Panc1 (cell line): ENCODE results near the gene DNMT3L. TPM values are rescaled to one million over a fixed set of nuclear protein-coding genes. Genes with fewer than 3 reads are reported as not detected.

Experiments used
- ATAC-seq: fragments of 200-7000 bp; cut with Tn5 transposase; 2 replicates; pipeline ENCODE4 v1.9.1; 2020; ENCODE audit warnings: mild to moderate bottlenecking, moderate library complexity
- BruUV-seq: library from RNA; stranded (reverse); fragments of 400-500 nt; replicated peaks from 2 replicates; lab custom pipeline; 2021; lab: Mats Ljungman, UMichigan
- CTCF ChIA-PET: fragments of 300-600 bp; sonication (Branson Sonifier 250); formaldehyde crosslinking; loops from one replicate; lab custom pipeline; 2022; ENCODE audit warnings: antibody characterized with exemption; lab: Charles Lee
- POLR2A ChIA-PET: fragments of 300-600 bp; sonication (Branson Sonifier 250); formaldehyde crosslinking; loops from one replicate; lab custom pipeline; 2022; ENCODE audit warnings: antibody characterized with exemption; lab: Charles Lee
- DNase-seq: peaks from one replicate; pipeline ENCODE4 v3.0.0-alpha.2; 2010; ENCODE audit warnings: low read depth, low spot score
- H3K27ac ChIP-seq: 2 replicates; pipeline ENCODE4 v1.5.1; 2011; ENCODE audit warnings: mild to moderate bottlenecking, low read length, inconsistent platforms
- H3K27me3 ChIP-seq: fragments of 200-500 bp; sonication (Bioruptor generic); 2 replicates; pipeline ENCODE4 v1.6.0; 2014; ENCODE audit warnings: low read length, inconsistent platforms; ENCODE audit not compliant: control insufficient read depth, insufficient read depth
- H3K36me3 ChIP-seq: fragments of 200-500 bp; sonication (Bioruptor generic); 2 replicates; pipeline ENCODE4 v1.5.1; 2014; ENCODE audit warnings: inconsistent platforms, mild to moderate bottlenecking, low read length, moderate library complexity; ENCODE audit not compliant: control insufficient read depth, insufficient read depth
- H3K4me1 ChIP-seq: 2 replicates; pipeline ENCODE4 v1.5.1; 2011; ENCODE audit warnings: inconsistent platforms, mild to moderate bottlenecking, low read length, moderate library complexity; ENCODE audit not compliant: control insufficient read depth, insufficient read depth
- H3K4me3 ChIP-seq, 2 experiments: 2 replicates each; pipeline ENCODE4 v1.5.1; 2011 to 2012; ENCODE audit warnings: low read depth in 2 of 2, low read length in 2 of 2, mild to moderate bottlenecking in 2 of 2, inconsistent platforms in 1 of 2, moderate library complexity in 1 of 2
- H3K9me3 ChIP-seq: fragments of 200-500 bp; sonication (Bioruptor generic); 2 replicates; pipeline ENCODE4 v1.5.1; 2014; ENCODE audit warnings: low read depth, mild to moderate bottlenecking, inconsistent platforms, low read length, moderate library complexity; ENCODE audit not compliant: control insufficient read depth, insufficient read depth
- POLR2AphosphoS5 ChIP-seq: IDR thresholded peaks from 2 replicates; pipeline ENCODE4 v1.6.1; 2012; ENCODE audit warnings: mild to moderate bottlenecking, low read depth, low read length, moderate library complexity
- SIN3A ChIP-seq: IDR thresholded peaks from 2 replicates; pipeline ENCODE4 v1.6.1; 2012; ENCODE audit warnings: low read depth, mild to moderate bottlenecking, low read length, moderate library complexity, borderline replicate concordance; ENCODE audit not compliant: insufficient read depth
- TCF7L2 ChIP-seq: IDR thresholded peaks from 2 replicates; pipeline ENCODE4 v1.6.1; 2011; ENCODE audit warnings: mild to moderate bottlenecking, low read depth, low read length, inconsistent platforms
- in situ Hi-C: cut with HindIII; loops from 2 replicates; pipeline ENCODE4 v1.10.0; 2016; ENCODE audit warnings: low sequenced_read_pairs, low pct_unique_long_range_greater_than_20kb
- intact Hi-C: fragments of 100-400 bp; cut with micrococcal nuclease; formaldehyde crosslinking; loops from one replicate; pipeline ENCODE4 v1.10.0; 2022; ENCODE audit not compliant: unreplicated experiment
- total RNA-seq: library from RNA; stranded (reverse); gene quantifications from one replicate; pipeline ENCODE4 v1.2.1, GENCODE V29; 2021; ENCODE audit not compliant: unreplicated experiment
- TF ChIP-seq, protein P1 (sequence below): fragments of 450-650 bp; IDR thresholded peaks from 2 replicates; pipeline ENCODE4 v1.5.1; 2017; ENCODE audit warnings: mild to moderate bottlenecking
- TF ChIP-seq, protein P2 (sequence below), 2 experiments: IDR thresholded peaks; 2 replicates each; pipeline ENCODE4 v1.6.1; 2011 to 2012; ENCODE audit warnings: low read depth in 2 of 2, control low read depth in 1 of 2, low read length in 1 of 2, mild to moderate bottlenecking in 1 of 2, moderate library complexity in 1 of 2; ENCODE audit not compliant: insufficient read depth in 1 of 2

Gene DNMT3L
- total RNA-seq, 1 experiment from 2014 or later: not detected

DNA sequence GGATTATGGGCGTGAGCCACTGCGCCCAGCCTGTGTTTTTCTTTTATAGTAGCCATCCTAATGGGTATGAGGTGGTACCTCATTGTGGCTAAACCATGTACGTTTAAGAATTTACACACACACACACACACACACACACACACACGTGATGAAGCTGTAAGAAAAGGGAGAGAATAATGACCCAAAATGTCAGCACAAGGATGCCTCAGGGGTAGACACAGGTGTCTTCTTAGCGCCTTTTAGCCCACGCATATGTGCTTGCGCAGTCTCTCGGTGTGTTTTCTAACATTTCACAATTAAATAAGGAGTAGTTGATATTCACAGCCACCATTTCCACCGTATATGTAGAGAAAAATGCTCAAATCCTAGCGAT, 37.4 kb upstream of the DNMT3L start:
- TF ChIP-seq TCF7L2 (no peak), POLR2AphosphoS5 (no peak), SIN3A (no peak)
- TF ChIP-seq, protein P1, sequence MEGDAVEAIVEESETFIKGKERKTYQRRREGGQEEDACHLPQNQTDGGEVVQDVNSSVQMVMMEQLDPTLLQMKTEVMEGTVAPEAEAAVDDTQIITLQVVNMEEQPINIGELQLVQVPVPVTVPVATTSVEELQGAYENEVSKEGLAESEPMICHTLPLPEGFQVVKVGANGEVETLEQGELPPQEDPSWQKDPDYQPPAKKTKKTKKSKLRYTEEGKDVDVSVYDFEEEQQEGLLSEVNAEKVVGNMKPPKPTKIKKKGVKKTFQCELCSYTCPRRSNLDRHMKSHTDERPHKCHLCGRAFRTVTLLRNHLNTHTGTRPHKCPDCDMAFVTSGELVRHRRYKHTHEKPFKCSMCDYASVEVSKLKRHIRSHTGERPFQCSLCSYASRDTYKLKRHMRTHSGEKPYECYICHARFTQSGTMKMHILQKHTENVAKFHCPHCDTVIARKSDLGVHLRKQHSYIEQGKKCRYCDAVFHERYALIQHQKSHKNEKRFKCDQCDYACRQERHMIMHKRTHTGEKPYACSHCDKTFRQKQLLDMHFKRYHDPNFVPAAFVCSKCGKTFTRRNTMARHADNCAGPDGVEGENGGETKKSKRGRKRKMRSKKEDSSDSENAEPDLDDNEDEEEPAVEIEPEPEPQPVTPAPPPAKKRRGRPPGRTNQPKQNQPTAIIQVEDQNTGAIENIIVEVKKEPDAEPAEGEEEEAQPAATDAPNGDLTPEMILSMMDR: no peak
- TF ChIP-seq, protein P2, sequence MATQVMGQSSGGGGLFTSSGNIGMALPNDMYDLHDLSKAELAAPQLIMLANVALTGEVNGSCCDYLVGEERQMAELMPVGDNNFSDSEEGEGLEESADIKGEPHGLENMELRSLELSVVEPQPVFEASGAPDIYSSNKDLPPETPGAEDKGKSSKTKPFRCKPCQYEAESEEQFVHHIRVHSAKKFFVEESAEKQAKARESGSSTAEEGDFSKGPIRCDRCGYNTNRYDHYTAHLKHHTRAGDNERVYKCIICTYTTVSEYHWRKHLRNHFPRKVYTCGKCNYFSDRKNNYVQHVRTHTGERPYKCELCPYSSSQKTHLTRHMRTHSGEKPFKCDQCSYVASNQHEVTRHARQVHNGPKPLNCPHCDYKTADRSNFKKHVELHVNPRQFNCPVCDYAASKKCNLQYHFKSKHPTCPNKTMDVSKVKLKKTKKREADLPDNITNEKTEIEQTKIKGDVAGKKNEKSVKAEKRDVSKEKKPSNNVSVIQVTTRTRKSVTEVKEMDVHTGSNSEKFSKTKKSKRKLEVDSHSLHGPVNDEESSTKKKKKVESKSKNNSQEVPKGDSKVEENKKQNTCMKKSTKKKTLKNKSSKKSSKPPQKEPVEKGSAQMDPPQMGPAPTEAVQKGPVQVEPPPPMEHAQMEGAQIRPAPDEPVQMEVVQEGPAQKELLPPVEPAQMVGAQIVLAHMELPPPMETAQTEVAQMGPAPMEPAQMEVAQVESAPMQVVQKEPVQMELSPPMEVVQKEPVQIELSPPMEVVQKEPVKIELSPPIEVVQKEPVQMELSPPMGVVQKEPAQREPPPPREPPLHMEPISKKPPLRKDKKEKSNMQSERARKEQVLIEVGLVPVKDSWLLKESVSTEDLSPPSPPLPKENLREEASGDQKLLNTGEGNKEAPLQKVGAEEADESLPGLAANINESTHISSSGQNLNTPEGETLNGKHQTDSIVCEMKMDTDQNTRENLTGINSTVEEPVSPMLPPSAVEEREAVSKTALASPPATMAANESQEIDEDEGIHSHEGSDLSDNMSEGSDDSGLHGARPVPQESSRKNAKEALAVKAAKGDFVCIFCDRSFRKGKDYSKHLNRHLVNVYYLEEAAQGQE (IDR thresholded peaks at IDR 0.05; ENCODE audit: insufficient read depth in 1 of 2, low read depth in 2 of 2, low read length in 1 of 2): no peak
- no TSS peak for BruUV-seq
- ChIA-PET CTCF (no interaction called here), POLR2A (no interaction called here)
- Histone ChIP-seq H3K27ac (peak overlapping the region; percentile 75), H3K4me1 (peaks cover 28% of the 10 kb centered on the region), H3K27me3 (no peaks in the 10 kb centered on the region), H3K9me3 (no peaks in the 10 kb centered on the region), H3K36me3 (no peaks in the 10 kb centered on the region; the same call in 1 of the 2 replicates), H3K4me3 (peak overlapping the region; percentile 55 to 59)
- intact Hi-C loops: no loop called here
- DNase-seq (no peak), ATAC-seq (no peak)
- in situ Hi-C loops: no loop called here

DNA sequence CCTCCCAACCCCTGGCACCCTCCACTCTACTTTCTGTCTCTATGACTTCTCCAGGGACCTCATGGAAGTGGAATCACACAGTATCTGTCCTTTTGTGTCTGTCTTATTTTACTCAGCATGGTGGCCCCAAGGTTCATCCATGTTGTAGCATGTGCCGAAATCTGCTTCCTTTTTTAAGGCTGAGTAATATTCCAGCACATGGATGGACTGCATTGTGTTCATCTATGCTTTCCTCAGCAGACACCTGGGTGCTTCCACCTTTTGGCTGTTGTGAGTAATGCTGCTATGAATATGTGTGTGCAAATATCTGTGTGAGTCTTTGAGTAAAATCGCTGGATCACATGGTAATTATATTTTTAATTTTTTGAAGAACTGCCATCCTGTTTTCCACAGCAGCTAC, 36.6 kb upstream of the DNMT3L start:
- no peaks in the 10 kb centered on the region for H3K9me3 ChIP-seq
- CTCF ChIA-PET: interaction anchor here (1.1 kb wide), 1 partner anchor 13 kb away, joined by 4 read pairs; no protein-coding TSS in a partner anchor
- no peak for TF ChIP-seq POLR2AphosphoS5
- TF ChIP-seq SIN3A: no peak
- TF ChIP-seq, protein P1: no peak
- no peak for TF ChIP-seq TCF7L2
- TF ChIP-seq, protein P2 (IDR thresholded peaks at IDR 0.05; ENCODE audit: insufficient read depth in 1 of 2, low read depth in 2 of 2, low read length in 1 of 2): no peak
- peaks cover 26% of the 10 kb centered on the region for H3K4me1 ChIP-seq
- POLR2A ChIA-PET: interaction anchor here (0.8 kb wide), 1 partner anchor 206 kb away, joined by 3 read pairs; no protein-coding TSS in a partner anchor
- H3K27ac ChIP-seq: no peak overlapping the region
- DNase-seq (no peak), ATAC-seq (no peak)
- H3K27me3 ChIP-seq: no peaks in the 10 kb centered on the region
- H3K36me3 ChIP-seq: no peaks in the 10 kb centered on the region; the same call in 1 of the 2 replicates
- no peak overlapping the region for H3K4me3 ChIP-seq
- in situ Hi-C loops: no loop called here
- no TSS peak for BruUV-seq
- intact Hi-C loops: no loop called here
